Measurements from ENCODE around the gene LAMA2. TPM values are rescaled to one million over a fixed set of nuclear protein-coding genes. Genes with fewer than 3 reads are reported as not detected.

LAMA2 gene
- total and polyA plus RNA-seq, 2 donors (not counting 3 experiments of a cell fraction or from before 2014, with no cell fraction given) = 0.51 to 0.75 TPM

- Histone ChIP-seq H3K27me3 (ENCODE audit: control insufficient read depth in 2 of 2, insufficient read depth in 2 of 2, low read length in 2 of 2) (no peaks in the 10 kb centered on the region), H3K36me3 (ENCODE audit: control insufficient read depth in 2 of 2, extremely low read depth in 1 of 2, insufficient read depth in 2 of 2, low read length in 2 of 2) (no peaks in the 10 kb centered on the region), H3K9ac (replicated peaks; ENCODE audit: extremely low read depth, insufficient read depth, low read length) (no peak overlapping the region), H4K20me1 (replicated peaks; ENCODE audit: control insufficient read depth, extremely low read depth, insufficient read depth, low read length) (no peaks in the 10 kb centered on the region), H3K9me3 (replicated peaks; ENCODE audit: control insufficient read depth, insufficient read depth, low read length) (no peaks in the 10 kb centered on the region), H3K9me1 (replicated peaks; ENCODE audit: control insufficient read depth, extremely low read depth, insufficient read depth, low read length) (no peaks in the 10 kb centered on the region), H3K27ac (ENCODE audit: insufficient read depth, low read depth, low read length) (no peak overlapping the region), H2AFZ (ENCODE audit: low read depth, low read length) (no peak overlapping the region), H3K4me2 (ENCODE audit: insufficient read depth, low read length) (no peak overlapping the region), H3K4me1 (ENCODE audit: control insufficient read depth, extremely low read depth, insufficient read depth, low read length) (no peaks in the 10 kb centered on the region), H3K4me3 (replicated peaks in 1 of 3; ENCODE audit: insufficient read depth in 1 of 3, low read depth in 1 of 3, low read length in 3 of 3) (no peak overlapping the region), H3K79me2 (ENCODE audit: control insufficient read depth, insufficient read depth, low read length) (no peaks in the 10 kb centered on the region)
- CTCF ChIA-PET = no interaction called here
- intact Hi-C loops (cut with micrococcal nuclease) (no loop called here), dilution Hi-C loops (cut with MboI; ENCODE audit: extremely low pct_ligation_motif_present, low sequenced_read_pairs) (no loop called here)
- POLR2A ChIA-PET = no interaction called here
- no peak for FAIRE-seq
- BruUV-seq (replicated peaks) = no TSS peak
- DNase-seq (ENCODE audit: low read depth, low spot score) = no peak
- TF ChIP-seq CTCF (IDR thresholded peaks at IDR 0.05; ENCODE audit: extremely low read depth in 1 of 2, insufficient read depth in 1 of 2, low read depth in 1 of 2, low read length in 2 of 2) = no peak
- no peak for TF ChIP-seq POLR2A (IDR thresholded peaks at IDR 0.05; ENCODE audit: low read depth, low read length)
- no peak for TF ChIP-seq FOS (IDR thresholded peaks at IDR 0.05; ENCODE audit: borderline replicate concordance, insufficient read depth, low read length)
- TF ChIP-seq JUN (IDR thresholded peaks at IDR 0.05; ENCODE audit: borderline replicate concordance, insufficient read depth, insufficient read length, low read depth) = no peak
- no peak for TF ChIP-seq GATA2 (IDR thresholded peaks at IDR 0.05; ENCODE audit: insufficient read depth, insufficient read length, low read depth, low read length)
- TF ChIP-seq MYC (IDR thresholded peaks at IDR 0.05; ENCODE audit: low read depth, low read length) = no peak
- TF ChIP-seq EZH2 (IDR thresholded peaks at IDR 0.05; ENCODE audit: borderline replicate concordance, low read depth, low read length, severe bottlenecking) = no peak
- TF ChIP-seq MAX (IDR thresholded peaks at IDR 0.05; ENCODE audit: insufficient read depth, insufficient read length) = no peak
Observed at GRCh38 chr6:129177801-129178200, 294.9 kb downstream of the LAMA2 start.

All from endothelial cell of umbilical vein (primary cell).